GM21786 (cell line): ENCODE measurements around the gene PASD1.

Source experiments
- ATAC-seq: cut with Tn5 transposase; IDR thresholded peaks from one replicate; pipeline ENCODE4 v1.9.1; 2021; ENCODE audit not compliant: unreplicated experiment

Gene PASD1

DNA sequence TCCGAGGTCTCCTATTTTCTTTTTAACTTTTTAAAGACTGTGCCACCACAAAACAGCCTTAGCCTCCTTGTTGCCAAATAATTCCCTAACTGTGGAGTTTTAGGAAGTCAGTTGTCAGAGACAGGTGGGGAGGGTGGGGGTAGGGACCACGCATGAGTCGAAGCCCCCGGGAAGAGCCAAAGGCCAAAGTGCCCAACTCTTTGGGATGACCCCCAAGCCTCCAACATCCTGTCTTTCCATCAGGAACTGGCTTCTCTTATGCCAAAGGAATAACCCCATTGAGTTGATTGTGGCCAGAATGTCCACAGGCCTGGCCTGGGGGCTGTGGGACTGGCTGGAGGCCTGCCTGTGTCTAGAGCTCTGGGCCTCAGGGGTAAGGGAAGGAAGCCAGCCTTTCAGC, 137.6 kb downstream of the PASD1 start:
- ATAC-seq: no peak

DNA sequence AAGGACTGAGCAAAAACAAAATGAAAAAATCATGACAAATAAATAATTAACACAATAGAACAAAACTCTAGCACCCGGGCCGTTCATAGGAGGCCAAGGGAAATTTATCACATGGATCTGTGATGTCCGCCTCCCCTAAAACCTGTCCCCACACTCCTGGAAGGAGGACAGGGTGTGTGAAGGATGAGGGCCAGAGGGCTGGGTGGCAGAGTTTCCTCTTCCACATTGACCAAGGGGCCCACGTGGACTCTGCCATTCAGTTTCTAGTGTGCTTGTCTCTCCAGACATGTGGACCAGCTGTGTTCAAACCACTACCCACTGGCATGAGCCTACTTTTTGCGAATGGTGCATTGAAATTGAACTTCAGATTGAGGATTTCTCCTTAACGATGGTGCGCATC, 138.1 kb downstream of the PASD1 start:
- no peak for ATAC-seq

DNA sequence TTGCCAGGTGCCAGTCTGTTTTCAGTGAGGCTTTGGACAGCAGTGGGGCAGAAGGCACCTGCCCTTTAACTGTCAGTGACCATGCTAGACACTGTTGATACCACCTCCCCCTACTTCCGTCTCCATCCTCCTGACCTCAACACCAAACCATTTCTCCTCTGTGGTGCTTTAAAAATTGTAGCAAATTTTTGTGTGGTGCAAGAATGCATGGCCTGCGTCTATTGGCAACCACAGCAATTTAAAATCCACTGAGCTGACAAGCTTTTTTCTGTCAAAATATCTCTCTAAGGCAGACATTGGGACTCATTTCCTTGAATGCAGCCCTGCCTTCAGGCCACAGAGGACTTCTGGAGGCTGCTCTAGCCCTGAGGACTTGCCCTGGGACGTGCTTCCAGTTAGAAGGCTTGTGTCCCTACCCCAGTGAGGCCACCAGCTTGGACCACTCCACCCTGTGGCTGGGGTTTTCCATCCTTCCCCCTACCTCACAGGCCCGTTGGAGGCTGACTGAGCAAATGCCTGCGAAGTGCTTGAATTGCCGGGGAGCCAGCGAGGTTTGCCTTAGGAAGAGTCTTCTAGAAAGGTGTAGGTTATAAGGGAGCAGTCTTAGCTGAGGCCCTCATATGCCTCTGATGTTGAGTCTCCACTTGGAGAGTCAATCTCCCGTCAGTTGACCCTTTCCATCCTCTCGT, 138.7 kb downstream of the PASD1 start:
- ATAC-seq: no peak

DNA sequence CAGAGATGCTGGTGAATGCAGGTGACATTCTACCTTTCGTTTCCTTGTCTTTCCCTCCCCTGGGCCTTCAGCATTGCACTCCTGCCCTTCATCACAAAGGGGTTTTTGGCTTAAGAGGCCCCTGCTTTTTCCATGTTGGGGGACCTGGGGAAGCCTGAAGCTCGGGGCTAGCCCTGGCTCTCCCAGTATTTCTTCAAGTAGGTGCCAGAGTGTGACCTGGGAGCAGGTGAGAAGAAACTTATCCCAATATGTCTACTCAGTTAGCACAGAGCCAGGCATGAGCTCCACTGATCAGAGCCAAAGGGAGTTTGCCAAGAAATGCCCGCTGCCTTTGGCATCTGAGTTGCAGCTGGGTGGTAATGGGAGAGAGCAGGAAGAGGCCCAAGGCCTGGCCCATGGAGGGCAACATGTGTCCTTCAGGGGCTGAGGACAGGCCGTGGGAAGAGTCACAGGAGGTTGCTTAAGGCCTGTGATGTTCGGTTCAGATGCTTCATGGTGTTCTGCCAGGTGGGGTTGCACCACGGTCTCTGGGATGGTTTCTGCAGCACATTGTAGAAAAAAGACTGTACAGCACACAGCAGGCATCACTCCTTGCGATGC, 139.4 kb downstream of the PASD1 start:
- no peak for ATAC-seq

DNA sequence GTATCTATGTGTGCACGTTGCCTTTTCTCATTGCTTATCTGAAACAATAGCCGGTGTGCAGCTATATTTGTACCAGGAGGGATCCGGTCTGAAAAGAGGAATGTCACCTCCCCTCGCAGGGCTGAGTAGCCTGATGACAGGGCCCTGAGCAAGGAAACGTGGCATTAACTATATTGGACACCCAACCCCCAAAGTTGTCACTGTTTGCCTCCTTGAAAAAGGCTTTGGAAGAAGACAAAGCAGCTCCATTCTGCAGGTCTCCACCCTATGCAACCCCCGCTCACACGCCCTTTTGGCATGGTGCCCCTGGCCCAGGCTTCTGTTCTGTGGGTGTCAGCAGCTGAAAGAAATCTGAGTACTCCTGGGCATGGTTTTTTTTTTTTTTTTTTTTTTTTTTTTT, 140.0 kb downstream of the PASD1 start:
- no peak for ATAC-seq

DNA sequence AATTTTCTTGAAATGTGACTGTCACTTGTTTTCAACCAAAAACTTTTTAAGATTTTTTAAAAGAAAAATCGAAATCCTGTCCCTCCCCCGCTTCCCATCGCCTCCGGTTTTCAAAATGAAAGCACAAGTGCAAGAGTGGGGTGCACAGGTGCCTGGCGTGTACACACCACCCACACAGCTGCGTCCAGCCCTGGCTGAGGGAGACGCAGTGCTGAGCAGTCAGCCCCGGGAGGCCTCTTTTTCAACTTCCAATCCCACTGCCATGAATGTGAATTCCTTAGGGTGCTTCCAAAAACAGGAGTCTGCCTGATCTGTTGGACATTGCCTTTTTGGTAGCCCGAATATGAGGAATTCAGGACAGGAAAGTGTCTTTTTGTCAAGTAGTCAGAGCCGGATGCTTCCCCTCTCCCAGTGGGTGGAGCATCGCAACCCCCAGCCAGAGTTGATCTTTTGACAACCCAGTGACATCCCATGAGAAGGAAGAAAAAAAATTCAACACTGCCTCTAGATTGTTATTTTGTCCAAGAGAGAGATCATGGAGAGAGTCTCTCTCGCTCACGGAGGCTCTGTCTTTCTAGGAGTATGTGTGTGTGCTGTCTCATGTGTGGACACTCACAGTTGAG, 140.7 kb downstream of the PASD1 start:
- no peak for ATAC-seq

DNA sequence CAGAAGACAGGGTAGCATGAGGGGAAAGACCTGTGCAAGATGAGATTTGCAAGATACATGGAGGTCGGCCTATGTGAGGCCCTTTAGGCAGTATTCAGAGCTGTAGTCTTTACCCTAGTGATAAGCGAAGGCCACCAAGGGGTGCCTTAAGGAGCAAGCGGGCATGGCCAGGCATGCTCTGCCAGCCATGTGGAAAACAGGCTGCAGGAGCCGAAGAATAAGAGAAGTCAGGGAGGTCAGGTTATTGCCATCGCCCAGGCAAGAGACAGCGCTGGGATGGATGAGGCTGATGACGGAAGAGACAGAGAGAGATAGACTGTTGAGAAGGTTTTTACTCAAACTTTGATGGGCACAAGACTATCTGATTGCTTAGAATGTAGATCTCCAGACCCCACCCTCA, 145.3 kb downstream of the PASD1 start:
- ATAC-seq: no peak

DNA sequence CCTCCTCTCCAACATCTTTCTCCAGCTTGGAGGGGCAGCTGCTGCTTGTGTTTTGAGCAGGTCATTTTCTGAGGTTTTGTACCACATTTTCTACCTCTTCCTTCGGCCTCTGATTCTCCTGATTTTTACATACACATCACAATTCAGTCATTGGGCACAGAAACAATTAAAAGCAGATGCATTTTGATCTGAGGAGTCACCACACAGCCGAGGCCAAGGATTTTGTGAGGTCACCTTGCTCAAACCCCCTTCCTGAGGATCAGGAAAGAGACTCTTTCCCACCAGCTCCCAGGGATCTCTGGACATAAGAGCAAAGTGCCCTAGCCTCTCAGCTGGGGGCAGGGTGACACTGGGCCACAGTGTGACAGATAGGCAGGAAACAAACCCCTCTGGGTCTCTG, 147.0 kb downstream of the PASD1 start:
- no peak for ATAC-seq

DNA sequence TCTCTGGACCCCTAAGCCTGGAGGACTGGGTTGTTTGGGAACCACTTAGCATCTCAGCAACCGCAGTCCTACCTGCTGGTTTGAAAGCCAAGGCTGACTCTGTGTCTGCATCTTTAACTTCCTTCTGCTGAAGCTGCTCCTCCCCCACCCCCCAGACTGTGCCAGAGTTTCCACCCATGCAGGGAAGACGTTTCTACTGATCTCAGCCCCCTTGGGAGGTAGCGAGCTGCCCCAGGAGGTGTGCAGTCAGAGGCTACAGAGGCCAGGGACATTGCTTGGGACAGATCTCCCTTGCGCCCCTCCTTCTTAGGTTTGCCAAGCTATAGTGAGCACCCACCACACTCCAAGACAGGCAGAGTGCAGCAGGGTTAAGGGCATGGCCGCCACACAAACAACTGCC, 147.7 kb downstream of the PASD1 start:
- ATAC-seq: no peak

DNA sequence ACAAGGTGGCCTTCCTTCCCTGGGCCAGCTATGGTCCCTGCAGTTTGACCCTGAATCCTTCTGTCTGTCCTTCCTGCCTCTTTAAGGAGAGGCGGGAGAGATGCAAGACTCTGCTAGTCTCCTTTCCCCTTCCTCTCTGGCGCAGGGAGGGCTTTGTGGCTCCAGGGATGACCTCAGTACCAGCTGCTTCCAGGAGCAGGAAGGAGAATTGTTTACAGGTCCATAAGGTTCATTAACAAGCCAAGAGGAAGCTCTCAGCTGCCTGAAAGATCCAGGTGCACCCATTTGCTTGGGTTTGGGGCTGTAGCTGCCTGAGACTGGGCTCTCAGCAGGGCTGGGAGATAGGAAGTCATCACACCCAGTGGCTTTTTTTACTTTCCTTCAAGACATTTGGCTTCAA, 148.3 kb downstream of the PASD1 start:
- no peak for ATAC-seq

DNA sequence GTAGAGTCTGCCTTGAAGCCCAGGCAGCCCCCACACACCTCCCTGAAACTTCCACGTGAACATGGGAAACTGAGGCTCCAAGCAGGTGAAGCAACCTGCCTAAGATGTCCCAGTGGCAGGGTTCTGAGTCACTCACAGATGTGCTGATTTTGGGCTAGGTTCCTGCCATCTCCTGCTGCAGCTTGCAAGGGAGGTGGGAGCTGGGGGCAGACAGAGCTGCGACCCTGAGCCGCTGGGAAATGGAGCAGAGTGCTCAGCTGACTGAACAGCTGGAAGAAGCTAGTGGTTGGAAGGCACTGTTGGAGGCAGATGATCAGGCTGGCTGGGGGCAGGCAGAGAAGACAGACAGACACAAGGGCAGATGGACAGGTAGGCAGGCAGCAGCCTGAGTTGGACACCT, 148.8 kb downstream of the PASD1 start:
- ATAC-seq: no peak

DNA sequence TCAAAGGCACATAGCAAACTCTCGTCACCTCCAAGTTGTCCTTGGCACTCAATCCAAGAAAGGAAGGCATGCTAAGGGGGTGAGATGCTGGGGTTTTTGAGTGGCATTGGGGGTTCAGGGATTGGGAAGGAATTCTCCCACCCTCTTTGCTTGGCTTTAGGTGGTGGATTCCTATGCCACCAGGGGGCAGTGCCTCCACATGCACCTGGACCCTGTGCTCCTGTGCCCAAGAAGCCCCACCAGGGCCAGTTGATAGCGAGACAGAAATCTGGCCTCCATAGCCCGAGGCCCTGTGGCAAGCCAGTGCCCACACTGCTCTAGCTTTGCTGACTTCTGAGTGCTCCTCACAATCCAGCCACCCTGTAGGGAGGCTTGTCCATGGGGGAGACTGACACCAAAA, 150.4 kb downstream of the PASD1 start:
- ATAC-seq: peak; percentile 68

DNA sequence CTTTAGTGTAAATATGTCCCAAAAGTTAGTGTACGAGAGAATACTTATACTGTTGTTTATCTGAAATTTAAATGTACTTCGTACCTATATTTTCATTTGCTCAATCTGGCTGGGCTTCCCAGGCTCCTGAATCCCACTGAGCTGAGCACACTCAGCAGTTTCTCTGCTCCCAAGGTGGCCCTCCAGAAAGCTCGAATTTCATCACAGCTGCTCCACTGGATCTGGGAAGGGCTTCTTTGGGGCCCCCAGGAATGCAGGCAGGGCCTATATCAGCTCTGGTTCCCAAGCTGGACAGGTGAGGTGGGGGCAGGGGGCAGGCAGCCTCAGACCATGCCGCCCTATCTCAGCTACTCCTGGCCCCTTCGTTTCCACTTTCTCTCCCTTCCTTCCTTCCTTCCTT, 150.9 kb downstream of the PASD1 start:
- no peak for ATAC-seq

DNA sequence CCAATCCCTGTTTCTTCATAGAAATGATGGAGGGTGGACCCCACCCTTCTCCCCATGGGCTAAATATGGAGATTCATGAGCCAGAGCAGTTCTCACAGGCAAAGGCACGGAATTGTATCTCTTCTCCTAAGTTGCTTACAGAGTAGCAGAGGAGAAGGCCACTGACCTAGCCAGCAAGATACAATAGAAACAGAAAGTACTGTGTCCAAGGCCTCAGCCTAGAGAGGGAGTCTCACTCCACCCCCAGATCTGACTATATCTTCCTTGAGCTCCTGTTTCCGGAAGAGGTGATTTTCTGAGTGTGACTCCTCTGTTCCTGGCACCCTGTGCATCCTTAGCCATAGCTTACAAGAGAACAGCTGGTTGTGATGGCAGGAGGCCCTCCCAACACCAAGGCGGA, 152.3 kb downstream of the PASD1 start, which contains the start of gene FATE1:
Gene FATE1 (plus strand): TSS at position 284 of the 400 bp plus-strand sequence. CDS start 85 bp downstream, at position 369.
- no peak for ATAC-seq

DNA sequence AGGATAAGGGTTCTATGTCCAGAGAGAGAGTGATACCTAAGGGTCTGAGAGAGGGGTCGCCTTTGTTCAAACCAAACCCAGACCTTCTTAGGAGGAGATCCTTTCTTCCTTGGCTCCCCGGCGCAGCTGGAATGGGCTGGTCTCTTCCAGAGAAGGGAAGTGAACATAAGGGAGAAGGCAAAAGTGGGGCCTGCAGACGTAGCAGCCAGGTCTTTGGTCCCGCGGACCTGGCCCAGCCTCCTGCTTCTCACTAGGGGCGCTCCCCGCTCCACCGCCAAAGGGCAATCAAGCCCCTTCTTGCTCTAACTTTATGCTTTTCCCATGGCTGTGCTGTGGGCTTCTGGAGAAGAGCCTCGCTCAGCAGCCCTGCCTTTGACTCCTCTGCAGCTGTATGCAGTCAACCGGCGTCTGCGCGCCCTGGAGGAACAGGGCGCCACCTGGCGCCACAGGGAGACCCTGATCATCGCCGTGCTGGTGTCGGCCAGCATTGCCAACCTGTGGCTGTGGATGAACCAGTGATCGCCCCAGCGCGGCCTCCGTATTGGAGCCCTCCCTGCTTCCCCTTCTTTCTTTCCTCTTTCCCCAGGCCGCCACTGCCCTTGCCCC, 158.9 kb downstream of the PASD1 start:
- ATAC-seq: no peak

DNA sequence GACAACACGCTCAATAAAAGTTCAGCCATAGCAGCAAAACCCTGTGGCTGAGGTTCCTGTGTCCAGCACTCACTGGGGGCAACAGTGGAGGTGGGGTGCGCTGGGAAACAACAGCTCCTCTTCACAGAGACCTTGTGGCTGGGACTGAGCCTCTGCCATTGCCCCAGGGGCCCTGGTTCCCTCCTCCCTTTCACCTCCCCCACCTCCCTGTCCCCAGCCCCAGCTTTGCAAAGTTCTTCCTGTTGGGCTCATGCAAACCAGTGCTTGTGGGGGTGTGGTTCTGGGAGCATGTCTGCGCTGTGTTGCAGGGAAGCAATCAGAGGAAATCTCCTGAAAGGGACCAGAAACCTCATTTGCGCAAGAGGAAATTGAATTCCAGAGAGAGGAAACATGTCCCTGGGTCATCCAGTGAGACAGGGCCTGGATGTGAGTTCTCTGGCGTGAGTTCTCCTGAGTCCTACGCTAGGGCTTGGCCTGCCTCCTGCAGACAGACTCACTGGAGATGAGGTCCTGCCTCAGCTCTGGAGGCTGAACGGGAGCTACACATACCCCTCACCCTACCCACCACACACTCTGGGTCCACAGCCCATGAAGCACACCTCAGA, 159.8 kb downstream of the PASD1 start:
- no peak for ATAC-seq

DNA sequence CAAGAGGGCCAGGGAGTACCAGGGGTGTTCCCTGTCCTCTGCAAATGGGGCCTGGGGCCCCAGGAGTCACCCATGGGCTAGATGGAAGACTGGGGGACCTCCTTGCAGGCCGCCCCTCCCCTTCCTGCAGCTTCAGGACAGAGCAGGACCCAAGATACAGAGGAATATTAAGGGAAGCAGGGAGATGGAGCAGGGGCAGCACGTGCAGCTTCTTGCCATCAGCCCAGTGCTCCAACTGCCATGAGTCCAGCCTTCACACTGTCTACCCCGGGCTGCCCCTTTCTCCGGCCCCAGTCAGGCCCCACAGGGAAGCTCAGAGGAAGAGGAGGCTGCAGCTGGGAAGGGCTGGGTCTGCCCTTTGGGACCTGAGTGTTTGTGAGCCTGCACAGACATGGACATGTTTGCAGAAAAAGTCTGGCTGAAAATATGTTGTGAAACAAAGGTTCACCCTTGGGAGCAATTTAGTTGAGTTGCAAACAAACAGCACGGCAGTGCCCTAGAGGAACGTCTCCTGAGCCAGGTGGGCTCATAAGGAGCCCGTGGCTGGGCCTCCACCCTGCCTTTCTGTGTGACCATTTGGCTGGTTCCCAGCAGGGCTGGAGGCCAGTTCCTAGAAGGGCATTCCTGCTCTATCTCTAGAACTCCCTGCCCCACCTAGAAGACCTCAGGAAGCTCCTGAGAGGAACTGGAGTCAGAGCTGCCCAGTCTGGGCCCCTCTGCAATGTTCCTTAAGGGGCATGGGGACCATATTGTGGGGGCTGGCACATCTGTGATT, 161.3 kb downstream of the PASD1 start:
- ATAC-seq: no peak

DNA sequence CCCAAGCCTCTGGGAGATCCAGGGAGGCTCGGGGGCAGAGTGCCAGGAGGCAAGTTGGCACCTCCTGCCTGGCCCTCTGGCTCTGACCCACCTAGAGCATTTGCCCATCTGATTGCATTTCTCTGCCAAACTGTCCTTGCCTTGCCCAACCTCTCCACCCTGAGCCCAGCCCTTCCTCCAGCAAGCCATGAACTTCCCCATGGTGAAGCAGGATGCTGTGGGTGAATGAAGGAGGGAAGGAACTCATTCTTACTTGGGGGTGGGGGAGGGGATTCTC, 161.8 kb downstream of the PASD1 start:
- ATAC-seq: no peak
